Lower leg skin (tissue), 3 donors: ENCODE measurements around the gene METTL4.

Experiments used
- POLR2A ChIP-seq, 2 donors: fragments of 450-650 bp; IDR thresholded peaks; one replicate each; pipeline ENCODE4 v1.6.1; 2016 to 2017; ENCODE audit warnings: antibody characterized with exemption in 2 of 2, mild to moderate bottlenecking in 1 of 2, moderate library complexity in 1 of 2
- TF ChIP-seq, protein P1 (sequence below), 3 donors: fragments of 450-650 bp; IDR thresholded peaks; one replicate each; pipeline ENCODE4 v1.5.1; 2016; ENCODE audit warnings: antibody characterized with exemption in 3 of 3, mild to moderate bottlenecking in 3 of 3, moderate library complexity in 2 of 3

GRCh38 chr18:2536063-2536462 lies 35.2 kb downstream of the METTL4 start:
- TF ChIP-seq, protein P1, sequence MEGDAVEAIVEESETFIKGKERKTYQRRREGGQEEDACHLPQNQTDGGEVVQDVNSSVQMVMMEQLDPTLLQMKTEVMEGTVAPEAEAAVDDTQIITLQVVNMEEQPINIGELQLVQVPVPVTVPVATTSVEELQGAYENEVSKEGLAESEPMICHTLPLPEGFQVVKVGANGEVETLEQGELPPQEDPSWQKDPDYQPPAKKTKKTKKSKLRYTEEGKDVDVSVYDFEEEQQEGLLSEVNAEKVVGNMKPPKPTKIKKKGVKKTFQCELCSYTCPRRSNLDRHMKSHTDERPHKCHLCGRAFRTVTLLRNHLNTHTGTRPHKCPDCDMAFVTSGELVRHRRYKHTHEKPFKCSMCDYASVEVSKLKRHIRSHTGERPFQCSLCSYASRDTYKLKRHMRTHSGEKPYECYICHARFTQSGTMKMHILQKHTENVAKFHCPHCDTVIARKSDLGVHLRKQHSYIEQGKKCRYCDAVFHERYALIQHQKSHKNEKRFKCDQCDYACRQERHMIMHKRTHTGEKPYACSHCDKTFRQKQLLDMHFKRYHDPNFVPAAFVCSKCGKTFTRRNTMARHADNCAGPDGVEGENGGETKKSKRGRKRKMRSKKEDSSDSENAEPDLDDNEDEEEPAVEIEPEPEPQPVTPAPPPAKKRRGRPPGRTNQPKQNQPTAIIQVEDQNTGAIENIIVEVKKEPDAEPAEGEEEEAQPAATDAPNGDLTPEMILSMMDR (IDR thresholded peaks at IDR 0.05): no peak
- TF ChIP-seq POLR2A (IDR thresholded peaks at IDR 0.05): no peak
